Astrocyte (in vitro differentiated cells and primary cell): ENCODE measurements around the gene WNT4. TPM values are rescaled to one million over a fixed set of nuclear protein-coding genes. Genes with fewer than 3 reads are reported as not detected.

Experiments used
- DNase-seq: peaks from one replicate; pipeline ENCODE4 v3.0.0-alpha.2; 2010; ENCODE audit warnings: low read depth
- FAIRE-seq: peaks from 2 replicates; lab custom pipeline; 2011; peaks lifted over from hg19 to GRCh38; lab: Jason Lieb, UNC
- H2AFZ ChIP-seq: 2 replicates; pipeline ENCODE4 v1.6.0; 2012; ENCODE audit warnings: low read depth, low read length, inconsistent platforms
- H3K27ac ChIP-seq: 2 replicates; pipeline ENCODE4 v1.5.1; 2011; ENCODE audit warnings: low read depth, low read length, inconsistent platforms
- H3K27me3 ChIP-seq: 2 replicates; pipeline ENCODE4 v1.6.0; 2011; ENCODE audit warnings: low read length, inconsistent platforms; ENCODE audit not compliant: insufficient read depth
- H3K36me3 ChIP-seq: 2 replicates; pipeline ENCODE4 v1.5.1; 2011; ENCODE audit warnings: low read length, inconsistent platforms; ENCODE audit not compliant: insufficient read depth
- H3K4me1 ChIP-seq: 2 replicates; pipeline ENCODE4 v1.5.1; 2011; ENCODE audit warnings: low read length, inconsistent platforms; ENCODE audit not compliant: insufficient read depth
- H3K4me2 ChIP-seq: 2 replicates; pipeline ENCODE4 v1.6.0; 2012; ENCODE audit warnings: low read length, inconsistent platforms
- H3K4me3 ChIP-seq: 2 replicates; pipeline ENCODE4 v1.5.1; 2011; ENCODE audit warnings: low read depth, mild to moderate bottlenecking, low read length, inconsistent platforms; ENCODE audit not compliant: insufficient read depth
- H3K79me2 ChIP-seq: 2 replicates; pipeline ENCODE4 v1.6.0; 2012; ENCODE audit warnings: mild to moderate bottlenecking, low read length, inconsistent platforms; ENCODE audit not compliant: insufficient read depth
- H3K9ac ChIP-seq: 2 replicates; pipeline ENCODE4 v1.6.0; 2012; ENCODE audit warnings: mild to moderate bottlenecking, low read length, inconsistent platforms
- H3K9me3 ChIP-seq: 2 replicates; pipeline ENCODE4 v1.5.1; 2012; ENCODE audit warnings: low read depth, mild to moderate bottlenecking, low read length, inconsistent platforms; ENCODE audit not compliant: insufficient read depth
- H4K20me1 ChIP-seq: 2 replicates; pipeline ENCODE4 v1.6.0; 2012; ENCODE audit warnings: low read length, inconsistent platforms; ENCODE audit not compliant: insufficient read depth
- H3K27ac Mint-ChIP-seq: one replicate; pipeline ENCODE4 v1.8.0; 2021; ENCODE audit warnings: mild to moderate bottlenecking, mixed read lengths; ENCODE audit not compliant: unreplicated experiment
- H3K27me3 Mint-ChIP-seq: one replicate; pipeline ENCODE4 v1.8.0; 2021; ENCODE audit warnings: low read depth, mixed read lengths; ENCODE audit not compliant: unreplicated experiment
- H3K36me3 Mint-ChIP-seq: one replicate; pipeline ENCODE4 v1.8.0; 2021; ENCODE audit warnings: low read depth, mixed read lengths; ENCODE audit not compliant: unreplicated experiment
- H3K4me1 Mint-ChIP-seq: one replicate; pipeline ENCODE4 v1.8.0; 2021; ENCODE audit warnings: low read depth, mixed read lengths; ENCODE audit not compliant: unreplicated experiment
- H3K4me3 Mint-ChIP-seq: one replicate; pipeline ENCODE4 v1.8.0; 2021; ENCODE audit warnings: mild to moderate bottlenecking, moderate library complexity, mixed read lengths; ENCODE audit not compliant: unreplicated experiment
- H3K9me3 Mint-ChIP-seq: one replicate; pipeline ENCODE4 v1.8.0; 2021; ENCODE audit warnings: mild to moderate bottlenecking, mixed read lengths; ENCODE audit not compliant: unreplicated experiment
- EZH2 ChIP-seq: IDR thresholded peaks from 2 replicates; pipeline ENCODE4 v1.6.1; 2012; ENCODE audit warnings: mild to moderate bottlenecking, low read length, inconsistent platforms; ENCODE audit not compliant: insufficient read depth
- total RNA-seq: library from RNA; stranded (reverse); gene quantifications from 2 replicates; pipeline ENCODE4 v1.2.1, GENCODE V29; 2021
- TF ChIP-seq, protein P1 (sequence below): IDR thresholded peaks from 2 replicates; pipeline ENCODE4 v1.5.1; 2011; ENCODE audit warnings: low read depth, mild to moderate bottlenecking, inconsistent platforms, low read length, moderate library complexity; ENCODE audit not compliant: insufficient read depth

WNT4 gene
- total RNA-seq, 1 donor from 2014 or later = 1.2 TPM

DNA sequence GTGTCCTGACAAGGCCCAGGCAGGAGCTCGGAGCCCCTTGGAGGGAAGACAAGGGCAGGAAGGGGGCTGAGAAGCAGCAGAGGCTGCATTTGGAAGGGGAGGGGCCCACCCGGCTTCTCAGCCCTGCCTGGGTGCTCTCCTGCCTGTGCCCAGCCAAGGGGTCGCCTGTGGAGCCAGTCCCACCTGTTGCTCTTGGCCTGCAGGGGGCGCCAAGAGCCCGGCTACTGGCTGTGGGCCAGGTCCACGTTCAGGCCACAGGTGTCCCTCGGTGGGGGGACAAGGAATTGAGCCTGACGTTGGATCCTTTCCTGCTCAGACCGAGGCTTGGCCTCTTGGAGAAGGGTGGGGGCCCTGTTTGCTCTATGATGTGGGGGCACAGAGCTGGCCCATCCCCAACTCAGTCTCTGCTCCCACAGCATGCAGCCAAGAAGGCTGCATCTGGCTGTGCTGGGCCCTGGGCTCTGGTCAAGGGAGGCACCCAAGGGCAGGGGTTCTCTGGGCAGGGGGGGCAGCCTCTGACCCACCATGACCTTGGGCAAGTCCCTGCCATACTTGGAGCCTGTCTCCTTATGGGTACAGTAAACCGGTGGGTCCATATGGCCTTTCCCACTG is 10.9 kb downstream of the WNT4 start:
- H3K9me3 Mint-ChIP-seq = no peaks in the 10 kb centered on the region
- H3K4me2 ChIP-seq = peak overlapping the region; percentile 28
- H3K9ac ChIP-seq = no peak overlapping the region
- peaks cover 10% of the 10 kb centered on the region for H3K36me3 Mint-ChIP-seq
- no peak overlapping the region for H3K4me3 Mint-ChIP-seq
- no peak overlapping the region for H2AFZ ChIP-seq
- H3K79me2 ChIP-seq = no peaks in the 10 kb centered on the region
- DNase-seq (no peak), FAIRE-seq (no peak)
- H3K4me3 ChIP-seq = no peak overlapping the region
- H3K9me3 ChIP-seq = no peaks in the 10 kb centered on the region
- TF ChIP-seq, protein P1, sequence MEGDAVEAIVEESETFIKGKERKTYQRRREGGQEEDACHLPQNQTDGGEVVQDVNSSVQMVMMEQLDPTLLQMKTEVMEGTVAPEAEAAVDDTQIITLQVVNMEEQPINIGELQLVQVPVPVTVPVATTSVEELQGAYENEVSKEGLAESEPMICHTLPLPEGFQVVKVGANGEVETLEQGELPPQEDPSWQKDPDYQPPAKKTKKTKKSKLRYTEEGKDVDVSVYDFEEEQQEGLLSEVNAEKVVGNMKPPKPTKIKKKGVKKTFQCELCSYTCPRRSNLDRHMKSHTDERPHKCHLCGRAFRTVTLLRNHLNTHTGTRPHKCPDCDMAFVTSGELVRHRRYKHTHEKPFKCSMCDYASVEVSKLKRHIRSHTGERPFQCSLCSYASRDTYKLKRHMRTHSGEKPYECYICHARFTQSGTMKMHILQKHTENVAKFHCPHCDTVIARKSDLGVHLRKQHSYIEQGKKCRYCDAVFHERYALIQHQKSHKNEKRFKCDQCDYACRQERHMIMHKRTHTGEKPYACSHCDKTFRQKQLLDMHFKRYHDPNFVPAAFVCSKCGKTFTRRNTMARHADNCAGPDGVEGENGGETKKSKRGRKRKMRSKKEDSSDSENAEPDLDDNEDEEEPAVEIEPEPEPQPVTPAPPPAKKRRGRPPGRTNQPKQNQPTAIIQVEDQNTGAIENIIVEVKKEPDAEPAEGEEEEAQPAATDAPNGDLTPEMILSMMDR = peak; percentile 44
- no peak for TF ChIP-seq EZH2
- H4K20me1 ChIP-seq = peaks cover 73% of the 10 kb centered on the region
- H3K27ac Mint-ChIP-seq = no peak overlapping the region
- H3K27me3 Mint-ChIP-seq = peaks cover 4% of the 10 kb centered on the region
- H3K27me3 ChIP-seq = no peaks in the 10 kb centered on the region
- H3K4me1 Mint-ChIP-seq = peaks cover under 1% of the 10 kb centered on the region
- H3K4me1 ChIP-seq = peaks cover 20% of the 10 kb centered on the region
- H3K27ac ChIP-seq = no peak overlapping the region
- no peaks in the 10 kb centered on the region for H3K36me3 ChIP-seq

DNA sequence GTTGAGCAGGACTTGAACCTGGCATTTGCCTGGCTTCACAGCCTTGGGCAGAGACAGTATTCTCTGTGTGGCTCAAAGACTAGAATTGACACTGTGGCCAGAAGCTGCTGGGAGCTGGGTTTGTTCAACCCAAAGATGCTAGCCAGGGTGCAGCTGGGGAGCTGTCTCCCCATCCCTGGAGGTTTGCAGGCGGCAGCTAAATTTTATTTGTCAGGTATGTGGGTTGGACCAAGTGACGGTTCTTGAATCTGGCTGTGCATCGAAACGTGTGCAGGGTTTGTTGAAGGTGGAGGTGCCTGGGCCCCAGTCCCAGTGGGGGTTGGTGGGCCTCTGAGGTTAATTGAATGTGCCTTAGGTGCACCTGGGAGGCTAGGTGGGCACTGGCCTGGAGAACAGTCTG is 11.8 kb downstream of the WNT4 start:
- Mint-ChIP-seq H3K9me3 (no peaks in the 10 kb centered on the region), H3K27ac (no peak overlapping the region), H3K4me1 (no peaks in the 10 kb centered on the region), H3K4me3 (no peak overlapping the region), H3K36me3 (peaks cover 10% of the 10 kb centered on the region), H3K27me3 (peaks cover 4% of the 10 kb centered on the region)
- Histone ChIP-seq H4K20me1 (peaks cover 65% of the 10 kb centered on the region), H2AFZ (no peak overlapping the region), H3K4me1 (peaks cover 16% of the 10 kb centered on the region), H3K79me2 (no peaks in the 10 kb centered on the region), H3K9me3 (no peaks in the 10 kb centered on the region), H3K4me2 (no peak overlapping the region), H3K36me3 (no peaks in the 10 kb centered on the region), H3K27me3 (no peaks in the 10 kb centered on the region), H3K27ac (no peak overlapping the region), H3K9ac (no peak overlapping the region), H3K4me3 (no peak overlapping the region)
- TF ChIP-seq EZH2 = no peak
- TF ChIP-seq, protein P1 = no peak
- FAIRE-seq = no peak
- no peak for DNase-seq

DNA sequence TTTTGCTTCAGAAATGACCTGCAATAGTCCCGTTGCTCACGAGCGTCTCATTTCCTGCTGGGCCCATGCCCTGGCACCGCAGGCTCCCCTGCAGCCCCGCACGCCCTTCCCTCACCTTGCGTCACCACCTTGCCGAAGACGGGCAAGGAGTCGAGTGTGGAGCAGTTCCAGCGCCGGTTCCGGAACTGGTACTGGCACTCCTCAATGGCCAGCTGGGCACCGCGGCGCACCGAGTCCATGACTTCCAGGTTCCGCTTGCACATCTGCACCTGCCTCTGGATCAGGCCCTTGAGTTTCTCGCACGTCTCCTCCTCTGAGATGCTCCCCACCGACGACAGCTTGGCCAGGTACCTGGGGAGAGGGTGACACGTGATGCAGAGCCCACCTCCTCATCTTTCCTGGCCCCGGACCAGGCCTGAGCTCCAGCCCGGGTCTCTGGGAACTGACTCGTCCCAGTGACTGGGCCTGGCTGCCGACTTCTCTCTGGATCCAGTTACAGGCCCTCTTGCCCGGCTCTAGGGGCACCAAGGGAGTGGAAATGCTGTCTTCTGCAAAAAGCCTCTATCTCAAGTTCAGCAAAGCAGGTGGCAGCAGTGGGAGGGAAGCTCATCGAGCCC is 13.3 kb downstream of the WNT4 start:
- Mint-ChIP-seq H3K4me3 (no peak overlapping the region), H3K9me3 (no peaks in the 10 kb centered on the region), H3K27me3 (peaks cover under 1% of the 10 kb centered on the region), H3K4me1 (no peaks in the 10 kb centered on the region), H3K27ac (no peak overlapping the region), H3K36me3 (peaks cover 8% of the 10 kb centered on the region)
- H3K4me2 ChIP-seq = no peak overlapping the region
- H3K9me3 ChIP-seq = no peaks in the 10 kb centered on the region
- H4K20me1 ChIP-seq = peaks cover 60% of the 10 kb centered on the region
- H3K4me1 ChIP-seq = peaks cover 16% of the 10 kb centered on the region
- H3K9ac ChIP-seq = no peak overlapping the region
- FAIRE-seq = no peak
- no peaks in the 10 kb centered on the region for H3K36me3 ChIP-seq
- H3K27me3 ChIP-seq = no peaks in the 10 kb centered on the region
- no peaks in the 10 kb centered on the region for H3K79me2 ChIP-seq
- H2AFZ ChIP-seq = no peak overlapping the region
- no peak for DNase-seq
- H3K27ac ChIP-seq = no peak overlapping the region
- TF ChIP-seq EZH2 = no peak
- H3K4me3 ChIP-seq = no peak overlapping the region
